BE2C (cell line): Measurements from ENCODE around the gene GALNT5. TPM values are rescaled to one million over a fixed set of nuclear protein-coding genes. Genes with fewer than 3 reads are reported as not detected.

Experiments
- DNase-seq: peaks from one replicate; pipeline ENCODE4 v3.0.0-alpha.2; 2020
- H3K27me3 ChIP-seq: fragments of 250-450 bp; sonication (Bioruptor Pico); 2 replicates; pipeline ENCODE4 v1.5.1; 2020; ENCODE audit warnings: mild to moderate bottlenecking
- H3K36me3 ChIP-seq: fragments of 250-450 bp; sonication (Bioruptor Pico); 2 replicates; pipeline ENCODE4 v1.5.1; 2020; ENCODE audit warnings: mild to moderate bottlenecking
- H3K4me1 ChIP-seq: fragments of 250-450 bp; sonication (Bioruptor Pico); 2 replicates; pipeline ENCODE4 v1.5.1; 2020
- H3K4me3 ChIP-seq: 2 replicates; pipeline ENCODE4 v1.5.1; 2011; ENCODE audit warnings: low read depth, low read length
- H3K9me3 ChIP-seq: fragments of 250-450 bp; sonication (Bioruptor Pico); 2 replicates; pipeline ENCODE4 v1.5.1; 2020
- polyA plus RNA-seq: library from polyadenylated mRNA; unstranded; fragments of >200 nt; gene quantifications from one replicate; pipeline ENCODE4 v1.2.1, GENCODE V29; 2012; ENCODE audit warnings: low read depth, missing spikeins; ENCODE audit not compliant: insufficient read length, insufficient read depth
- TF ChIP-seq, protein P1 (sequence below): IDR thresholded peaks from 2 replicates; pipeline ENCODE4 v1.5.1; 2012; ENCODE audit warnings: mild to moderate bottlenecking, low read depth, low read length

The GALNT5 gene, protein sequence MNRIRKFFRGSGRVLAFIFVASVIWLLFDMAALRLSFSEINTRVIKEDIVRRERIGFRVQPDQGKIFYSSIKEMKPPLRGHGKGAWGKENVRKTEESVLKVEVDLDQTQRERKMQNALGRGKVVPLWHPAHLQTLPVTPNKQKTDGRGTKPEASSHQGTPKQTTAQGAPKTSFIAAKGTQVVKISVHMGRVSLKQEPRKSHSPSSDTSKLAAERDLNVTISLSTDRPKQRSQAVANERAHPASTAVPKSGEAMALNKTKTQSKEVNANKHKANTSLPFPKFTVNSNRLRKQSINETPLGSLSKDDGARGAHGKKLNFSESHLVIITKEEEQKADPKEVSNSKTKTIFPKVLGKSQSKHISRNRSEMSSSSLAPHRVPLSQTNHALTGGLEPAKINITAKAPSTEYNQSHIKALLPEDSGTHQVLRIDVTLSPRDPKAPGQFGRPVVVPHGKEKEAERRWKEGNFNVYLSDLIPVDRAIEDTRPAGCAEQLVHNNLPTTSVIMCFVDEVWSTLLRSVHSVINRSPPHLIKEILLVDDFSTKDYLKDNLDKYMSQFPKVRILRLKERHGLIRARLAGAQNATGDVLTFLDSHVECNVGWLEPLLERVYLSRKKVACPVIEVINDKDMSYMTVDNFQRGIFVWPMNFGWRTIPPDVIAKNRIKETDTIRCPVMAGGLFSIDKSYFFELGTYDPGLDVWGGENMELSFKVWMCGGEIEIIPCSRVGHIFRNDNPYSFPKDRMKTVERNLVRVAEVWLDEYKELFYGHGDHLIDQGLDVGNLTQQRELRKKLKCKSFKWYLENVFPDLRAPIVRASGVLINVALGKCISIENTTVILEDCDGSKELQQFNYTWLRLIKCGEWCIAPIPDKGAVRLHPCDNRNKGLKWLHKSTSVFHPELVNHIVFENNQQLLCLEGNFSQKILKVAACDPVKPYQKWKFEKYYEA
- not detected for polyA plus RNA-seq

DNA sequence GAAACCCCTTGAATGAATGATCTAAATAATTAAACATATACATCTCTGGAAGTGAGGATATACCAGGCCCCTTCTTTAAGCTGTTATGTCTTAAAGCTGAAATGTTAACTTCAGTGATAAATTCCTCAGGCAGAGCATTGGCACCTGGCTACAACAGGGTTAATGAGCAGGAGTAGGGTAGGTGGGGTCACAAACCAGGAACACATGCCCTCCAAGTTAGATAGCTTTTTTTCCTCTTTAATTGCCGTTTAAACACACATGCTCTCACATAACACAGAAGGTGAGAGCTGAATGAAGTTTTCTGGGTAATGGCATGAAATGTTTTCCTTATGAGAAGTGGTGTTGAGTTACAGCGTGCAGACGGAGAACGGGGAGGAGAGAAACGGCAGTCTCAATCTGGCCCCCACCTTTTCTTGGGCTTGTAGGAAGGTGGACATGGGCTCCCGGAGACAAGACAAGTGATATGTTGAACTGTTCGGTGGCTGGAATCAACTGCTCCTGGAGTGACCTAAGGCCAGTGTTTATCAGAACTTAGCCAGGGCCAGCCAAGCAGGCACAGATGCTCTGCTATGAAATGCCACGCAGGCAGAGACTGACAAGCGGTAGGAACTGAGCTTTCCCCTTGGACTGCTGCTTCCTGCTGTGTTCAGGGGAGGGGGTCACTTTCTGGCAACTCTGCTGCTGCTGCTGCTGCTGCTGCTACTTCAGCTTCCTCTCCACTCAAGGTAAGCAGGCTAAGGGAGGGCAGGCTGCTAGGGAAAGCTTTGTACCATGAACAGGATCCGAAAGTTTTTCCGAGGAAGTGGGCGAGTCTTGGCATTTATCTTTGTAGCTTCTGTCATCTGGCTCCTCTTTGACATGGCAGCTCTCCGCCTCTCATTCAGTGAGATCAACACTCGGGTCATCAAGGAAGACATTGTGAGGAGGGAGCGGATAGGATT lies at the start of gene GALNT5:
Gene GALNT5, plus strand, starts transcription at position 394 of the 941 bp plus-strand sequence. Its CDS starts 378 bp downstream, at position 772.
- no peaks in the 10 kb centered on the region for H3K27me3 ChIP-seq
- no peaks in the 10 kb centered on the region for H3K36me3 ChIP-seq
- no peak within 1 kb of the TSS for H3K4me3 ChIP-seq
- DNase-seq = no peak
- no peaks in the 10 kb centered on the region for H3K4me1 ChIP-seq
- TF ChIP-seq, protein P1, sequence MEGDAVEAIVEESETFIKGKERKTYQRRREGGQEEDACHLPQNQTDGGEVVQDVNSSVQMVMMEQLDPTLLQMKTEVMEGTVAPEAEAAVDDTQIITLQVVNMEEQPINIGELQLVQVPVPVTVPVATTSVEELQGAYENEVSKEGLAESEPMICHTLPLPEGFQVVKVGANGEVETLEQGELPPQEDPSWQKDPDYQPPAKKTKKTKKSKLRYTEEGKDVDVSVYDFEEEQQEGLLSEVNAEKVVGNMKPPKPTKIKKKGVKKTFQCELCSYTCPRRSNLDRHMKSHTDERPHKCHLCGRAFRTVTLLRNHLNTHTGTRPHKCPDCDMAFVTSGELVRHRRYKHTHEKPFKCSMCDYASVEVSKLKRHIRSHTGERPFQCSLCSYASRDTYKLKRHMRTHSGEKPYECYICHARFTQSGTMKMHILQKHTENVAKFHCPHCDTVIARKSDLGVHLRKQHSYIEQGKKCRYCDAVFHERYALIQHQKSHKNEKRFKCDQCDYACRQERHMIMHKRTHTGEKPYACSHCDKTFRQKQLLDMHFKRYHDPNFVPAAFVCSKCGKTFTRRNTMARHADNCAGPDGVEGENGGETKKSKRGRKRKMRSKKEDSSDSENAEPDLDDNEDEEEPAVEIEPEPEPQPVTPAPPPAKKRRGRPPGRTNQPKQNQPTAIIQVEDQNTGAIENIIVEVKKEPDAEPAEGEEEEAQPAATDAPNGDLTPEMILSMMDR = no peak
- H3K9me3 ChIP-seq = no peaks in the 10 kb centered on the region

DNA sequence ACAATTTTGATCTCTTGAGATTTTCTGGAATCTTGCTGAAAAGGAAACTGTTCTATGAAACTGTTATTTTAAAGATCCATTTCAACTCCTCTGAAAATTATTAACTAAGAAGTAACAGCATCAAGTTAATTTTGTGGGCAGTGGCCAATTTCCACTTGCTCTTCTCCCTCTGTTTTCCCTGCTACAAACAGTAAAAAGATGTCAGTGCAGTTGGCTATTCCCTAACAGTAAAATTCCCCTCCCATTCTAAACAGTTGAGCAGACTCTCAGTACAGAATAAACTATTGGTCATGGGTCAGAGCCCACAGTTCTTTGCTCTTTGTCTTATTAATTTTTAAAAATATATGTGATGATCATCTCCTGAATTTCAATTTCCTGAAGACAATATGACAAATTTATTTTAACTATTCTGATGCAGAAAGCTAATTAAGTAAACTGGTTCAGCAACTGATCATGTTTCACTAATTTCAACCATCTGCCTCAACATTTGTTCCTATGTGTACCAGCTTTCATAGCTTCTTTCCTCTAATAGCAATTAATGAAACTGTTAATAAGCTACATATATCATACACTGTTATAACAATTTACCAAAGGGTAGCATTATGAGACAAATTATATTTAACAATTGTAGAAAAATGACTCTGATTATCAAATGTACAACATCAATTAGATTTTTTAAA lies 41.1 kb upstream of the GALNT5 start:
- TF ChIP-seq, protein P1 = no peak
- H3K4me3 ChIP-seq = no peak overlapping the region
- H3K9me3 ChIP-seq = no peaks in the 10 kb centered on the region
- H3K27me3 ChIP-seq = no peaks in the 10 kb centered on the region
- no peaks in the 10 kb centered on the region for H3K4me1 ChIP-seq
- DNase-seq = no peak
- H3K36me3 ChIP-seq = no peaks in the 10 kb centered on the region

DNA sequence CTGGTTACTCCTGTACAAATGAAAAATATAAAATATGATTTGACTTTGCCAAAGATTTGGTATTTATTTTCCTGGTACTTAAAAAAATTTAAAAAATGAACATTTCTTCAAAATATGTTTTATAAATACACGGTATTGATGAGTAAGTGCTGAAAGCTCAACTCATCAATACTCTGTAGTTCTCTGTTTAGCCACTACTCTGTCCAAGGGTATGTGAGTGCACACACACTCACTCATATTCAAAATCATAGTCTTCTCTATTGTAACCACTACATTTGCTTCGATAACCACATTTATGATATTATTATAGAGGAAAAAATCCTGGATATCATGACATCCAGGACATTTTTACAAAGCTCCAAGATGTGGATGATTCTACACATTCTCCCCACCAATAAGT lies 40.1 kb upstream of the GALNT5 start:
- no peaks in the 10 kb centered on the region for H3K4me1 ChIP-seq
- H3K4me3 ChIP-seq = no peak overlapping the region
- H3K36me3 ChIP-seq = no peaks in the 10 kb centered on the region
- no peak for DNase-seq
- no peaks in the 10 kb centered on the region for H3K27me3 ChIP-seq
- no peaks in the 10 kb centered on the region for H3K9me3 ChIP-seq
- TF ChIP-seq, protein P1 = no peak

DNA sequence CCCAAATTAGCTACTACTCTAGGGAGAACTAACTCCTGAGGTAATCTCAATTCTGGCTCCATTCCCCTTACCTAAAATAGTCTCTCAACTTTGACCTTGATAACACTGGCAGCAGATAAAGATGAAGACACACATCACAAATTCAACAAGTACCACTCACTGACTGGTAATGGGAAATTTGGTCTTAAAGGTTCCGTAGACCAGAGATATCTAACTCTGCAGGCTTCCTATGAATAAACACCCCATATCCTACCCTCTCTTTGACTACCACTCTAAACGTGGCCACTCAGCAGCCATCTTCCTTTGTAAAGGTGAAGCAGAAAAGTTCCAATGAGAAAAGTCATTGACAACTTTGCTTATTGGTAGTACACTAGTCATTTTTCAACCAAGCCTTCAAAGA lies 38.6 kb upstream of the GALNT5 start:
- DNase-seq = no peak
- Histone ChIP-seq H3K36me3 (no peaks in the 10 kb centered on the region), H3K4me1 (no peaks in the 10 kb centered on the region), H3K9me3 (no peaks in the 10 kb centered on the region), H3K27me3 (no peaks in the 10 kb centered on the region), H3K4me3 (no peak overlapping the region)
- TF ChIP-seq, protein P1 = no peak

DNA sequence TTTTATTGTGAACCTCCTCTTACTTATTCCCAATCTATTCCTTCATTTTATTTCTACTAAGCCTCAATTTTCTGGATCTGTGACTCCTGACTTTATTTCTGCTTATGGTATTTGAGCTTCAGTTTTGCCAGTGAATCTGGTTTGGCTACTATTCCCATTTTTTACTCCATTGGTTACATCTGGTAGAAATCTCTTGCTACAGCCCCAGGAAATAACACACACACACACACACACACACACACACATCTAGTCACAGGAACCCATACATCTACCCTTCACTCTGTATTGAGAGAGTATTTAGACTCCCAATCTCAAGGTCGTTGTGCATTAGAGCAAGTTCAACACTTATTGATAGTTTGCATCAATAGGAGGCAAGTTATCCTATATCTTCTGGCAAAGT lies 37.0 kb upstream of the GALNT5 start:
- TF ChIP-seq, protein P1 = no peak
- Histone ChIP-seq H3K4me1 (no peaks in the 10 kb centered on the region), H3K27me3 (no peaks in the 10 kb centered on the region), H3K9me3 (no peaks in the 10 kb centered on the region), H3K4me3 (no peak overlapping the region), H3K36me3 (no peaks in the 10 kb centered on the region)
- DNase-seq = no peak
